K562 (cell line): ENCODE measurements around the gene EPHX1. TPM values are rescaled to one million over a fixed set of nuclear protein-coding genes. Genes with fewer than 3 reads are reported as not detected.
A peak's percentile ranks its signal among the peaks of the same experiment; 100 is the strongest.

Experiments
- ATAC-seq: fragments of 200-7000 bp; cut with Tn5 transposase; 3 replicates; pipeline ENCODE4 v1.9.1; 2020; ENCODE audit warnings: moderate library complexity
- BruUV-seq: library from RNA; stranded (reverse); fragments of 400-500 nt; replicated peaks from 2 replicates; lab custom pipeline; 2021; lab: Mats Ljungman, UMichigan
- CTCF ChIA-PET: fragments of 300-600 bp; formaldehyde crosslinking; extraction: SDS; loops from one replicate; lab custom pipeline; 2021; ENCODE audit warnings: low intra/inter-chr PET ratio; lab: Yijun Ruan, JAX
- POLR2A ChIA-PET: fragments of 300-600, 350-650 bp; sonication (Branson Sonifier 250); formaldehyde crosslinking; extraction: SDS; loops from one replicate; lab custom pipeline; 2021; ENCODE audit warnings: antibody characterized with exemption, inconsistent platforms; lab: Yijun Ruan, JAX
- DNase-seq, 4 experiments: peaks; one replicate each; pipeline versions ENCODE4 v3.0.0 to v3.0.0-alpha.2; 2011 to 2018; ENCODE audit warnings: low spot score in 3 of 4, mixed read lengths in 3 of 4; ENCODE audit errors: extremely low read depth in 1 of 4
- FAIRE-seq: peaks from 2 replicates; lab custom pipeline; 2011; peaks lifted over from hg19 to GRCh38; lab: Jason Lieb, UNC
- H2AFZ ChIP-seq: 2 replicates; pipeline ENCODE4 v1.6.0; 2011; ENCODE audit warnings: low read depth, low read length, control low read depth, inconsistent platforms
- H3K27ac ChIP-seq: fragments of 200-600 bp; 3 replicates; pipeline ENCODE4 v1.8.0; 2011; ENCODE audit warnings: low read depth, mild to moderate bottlenecking, control low read depth, inconsistent platforms, low read length, moderate library complexity, mixed read lengths; ENCODE audit errors: extremely low read depth
- H3K27me3 ChIP-seq, 2 experiments: fragments of 300-600 bp in 1 of 2; 2 replicates in 1 of 2; 3 replicates in 1 of 2; pipeline versions ENCODE4 v1.6.0 to v1.8.0; 2011; ENCODE audit warnings: inconsistent platforms in 2 of 2, low read length in 2 of 2, mild to moderate bottlenecking in 1 of 2, mixed read lengths in 1 of 2, moderate library complexity in 1 of 2; ENCODE audit not compliant: control insufficient read depth in 2 of 2, insufficient read depth in 2 of 2
- H3K36me3 ChIP-seq: fragments of 300-600 bp; 3 replicates; pipeline ENCODE4 v1.8.0; 2011; ENCODE audit warnings: mild to moderate bottlenecking, low read length, inconsistent platforms; ENCODE audit not compliant: control insufficient read depth, insufficient read depth
- H3K4me1 ChIP-seq, 2 experiments: fragments of 200-600 bp in 1 of 2; replicated peaks in 1 of 2; 2 replicates in 1 of 2; 3 replicates in 1 of 2; pipeline versions ENCODE4 v1.5.1 to v1.8.0; 2011; ENCODE audit warnings: inconsistent platforms in 2 of 2, low read length in 2 of 2, mild to moderate bottlenecking in 1 of 2, mixed read lengths in 1 of 2, moderate library complexity in 1 of 2; ENCODE audit not compliant: control insufficient read depth in 2 of 2, insufficient read depth in 2 of 2
- H3K4me2 ChIP-seq: 2 replicates; pipeline ENCODE4 v1.6.1; 2011; ENCODE audit warnings: low read length, control low read depth, inconsistent platforms, mixed read lengths; ENCODE audit not compliant: insufficient read depth
- H3K4me3 ChIP-seq: fragments of 200-600 bp; sonication (generic), shearing (Covaris generic); 2 replicates; pipeline ENCODE4 v1.5.1; 2016; ENCODE audit warnings: control low read depth, inconsistent platforms
- H3K79me2 ChIP-seq: fragments of 200-600 bp; 3 replicates; pipeline ENCODE4 v1.8.0; 2011; ENCODE audit warnings: low read length, inconsistent platforms; ENCODE audit not compliant: control insufficient read depth, insufficient read depth
- H3K9ac ChIP-seq, 2 experiments: 2 replicates each; pipeline versions ENCODE4 v1.6.0 to v1.6.1; 2011; ENCODE audit warnings: low read depth in 2 of 2, low read length in 2 of 2, control low read depth in 1 of 2, inconsistent platforms in 1 of 2, mild to moderate bottlenecking in 1 of 2, mixed read lengths in 1 of 2; ENCODE audit not compliant: insufficient read depth in 1 of 2
- H3K9me1 ChIP-seq: one replicate; pipeline ENCODE4 v1.6.0; 2011; ENCODE audit warnings: inconsistent platforms, mild to moderate bottlenecking, low read length, moderate library complexity; ENCODE audit not compliant: control insufficient read depth, insufficient read depth
- H3K9me3 ChIP-seq: replicated peaks from 2 replicates; pipeline ENCODE4 v1.5.1; 2011; ENCODE audit warnings: low read depth, low read length, inconsistent platforms; ENCODE audit not compliant: control insufficient read depth, insufficient read depth
- H4K20me1 ChIP-seq: replicated peaks from 2 replicates; pipeline ENCODE4 v1.6.1; 2011; ENCODE audit warnings: low read length, inconsistent platforms, mixed read lengths; ENCODE audit not compliant: control insufficient read depth, insufficient read depth
- EHMT2 ChIP-seq: fragments of 450-650 bp; IDR thresholded peaks from 2 replicates; pipeline ENCODE4 v1.6.1; 2018; ENCODE audit warnings: antibody characterized with exemption
- MTF1 ChIP-seq: fragments of 250-450 bp; sonication (Bioruptor Pico); IDR thresholded peaks from 2 replicates; pipeline ENCODE4 v1.9.0; 2021; ENCODE audit warnings: moderate library complexity, mild to moderate bottlenecking, inconsistent platforms, borderline replicate concordance
- NFYB ChIP-seq: IDR thresholded peaks from 2 replicates; pipeline ENCODE4 v1.6.1; 2011; ENCODE audit warnings: mild to moderate bottlenecking, moderate library complexity; ENCODE audit not compliant: insufficient read length; ENCODE audit errors: extremely low read depth
- NR2C2 ChIP-seq, 2 experiments: fragments of 200-800 bp in 1 of 2; sonication (Bioruptor generic) in 1 of 2; sonication (generic) in 1 of 2; formaldehyde crosslinking in 1 of 2; IDR thresholded peaks; 2 replicates each; pipeline versions ENCODE4 v1.6.1 to v1.8.0; 2016 to 2022; ENCODE audit warnings: mild to moderate bottlenecking in 1 of 2, missing compliant biosample characterization in 1 of 2, missing genetic modification characterization in 1 of 2, missing genetic modification reagents in 1 of 2
- RFX7 ChIP-seq: fragments of 250-450 bp; sonication (Bioruptor Pico); IDR thresholded peaks from 2 replicates; pipeline ENCODE4 v1.5.1; 2021; ENCODE audit warnings: mild to moderate bottlenecking
- ZNF24 ChIP-seq: fragments of 450-650 bp; IDR thresholded peaks from 2 replicates; pipeline ENCODE4 v1.6.1; 2016
- WGBS: fragments of 100-300 bp; shearing (Covaris generic); methylation state at CpG from one replicate; pipeline ENCODE4 v1.1.6; 2016; ENCODE audit warnings: low coverage, mixed read lengths; ENCODE audit not compliant: insufficient coverage; ENCODE audit errors: missing lambda C conversion rate; 5-methylcytosine and 5-hydroxymethylcytosine counted together
- in situ Hi-C: fragments of 300-500 bp; cut with MboI; formaldehyde crosslinking; loops from 4 replicates; pipeline ENCODE4 v1.15.0; 2018; ENCODE audit warnings: inconsistent platforms, mixed read lengths
- intact Hi-C: fragments of 100-400 bp; cut with micrococcal nuclease; formaldehyde crosslinking; loops from 2 replicates; pipeline ENCODE4 v1.14.2; 2022
- polyA plus RNA-seq, 8 experiments: library from polyadenylated mRNA; depleted of rRNA in 4 of 8; stranded (reverse) in 5 of 8; unstranded in 3 of 8; fragments of >200 nt; fragmentation: Nextera tagmentation in 2 of 8; fragmentation: Illumina TruSeq in 1 of 8; extraction: Ambion mirVana in 2 of 8; extraction: Trizol in 1 of 8; gene quantifications; 2 replicates each; pipeline versions ENCODE4 v1.2.1 to v1.2.3, GENCODE V29; 2011 to 2014; ENCODE audit warnings: inconsistent platforms in 1 of 8, missing spikeins in 1 of 8
- total RNA-seq, 7 experiments: library from RNA; depleted of rRNA in 6 of 7; stranded (reverse); fragments of >200 nt in 6 of 7; fragmentation: Illumina TruSeq in 2 of 7; extraction: Trizol in 2 of 7; gene quantifications; 2 replicates each; pipeline versions ENCODE4 v1.2.1 to v1.2.3, GENCODE V29; 2011 to 2021; ENCODE audit warnings: low replicate concordance in 1 of 7
- TF ChIP-seq, protein P1 (sequence below): sonication (generic); formaldehyde crosslinking; IDR thresholded peaks from 2 replicates; pipeline ENCODE4 v1.8.0; 2022; ENCODE audit warnings: missing genetic modification reagents, mild to moderate bottlenecking, borderline replicate concordance
- TF ChIP-seq, protein P2 (sequence below): fragments of 250-450 bp; sonication (Bioruptor Pico); IDR thresholded peaks from 2 replicates; pipeline ENCODE4 v1.8.0; 2021; ENCODE audit warnings: moderate library complexity, mild to moderate bottlenecking, inconsistent platforms
- TF ChIP-seq, protein P3 (sequence below), 2 experiments: fragments of 450-650 bp; conservative IDR thresholded peaks; 2 replicates each; pipeline ENCODE4 v1.6.1; 2017; ENCODE audit warnings: mild to moderate bottlenecking in 2 of 2, moderate library complexity in 2 of 2

EPHX1 gene
- total and polyA plus RNA-seq, 9 of the 15 experiments (the other 6 are each of a cell fraction or from before 2014, with no cell fraction given) = 0.21 to 27.0 (median 6.7) TPM

DNA sequence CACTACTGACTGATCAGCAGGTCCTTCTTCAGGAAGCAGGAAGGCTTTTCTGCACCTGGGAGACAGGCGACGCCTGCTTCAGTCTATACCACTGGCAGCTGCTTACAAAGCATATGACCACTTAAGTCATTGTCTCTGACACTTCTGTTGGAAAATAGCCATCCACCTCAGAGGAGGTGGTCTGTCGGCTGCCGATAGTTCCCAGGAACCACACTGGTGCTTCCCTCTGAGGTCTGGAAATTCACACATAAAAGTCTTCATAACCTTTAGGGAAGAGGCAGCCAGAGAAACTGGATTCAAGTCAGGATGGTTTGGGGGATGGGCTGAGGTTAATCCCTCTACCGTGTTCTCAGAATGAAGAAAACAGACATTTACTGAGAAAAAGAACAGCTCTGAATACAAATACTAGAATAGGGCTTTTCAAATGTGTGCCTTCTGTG lies 47.9 kb upstream of the EPHX1 start:
- TF ChIP-seq, protein P1, sequence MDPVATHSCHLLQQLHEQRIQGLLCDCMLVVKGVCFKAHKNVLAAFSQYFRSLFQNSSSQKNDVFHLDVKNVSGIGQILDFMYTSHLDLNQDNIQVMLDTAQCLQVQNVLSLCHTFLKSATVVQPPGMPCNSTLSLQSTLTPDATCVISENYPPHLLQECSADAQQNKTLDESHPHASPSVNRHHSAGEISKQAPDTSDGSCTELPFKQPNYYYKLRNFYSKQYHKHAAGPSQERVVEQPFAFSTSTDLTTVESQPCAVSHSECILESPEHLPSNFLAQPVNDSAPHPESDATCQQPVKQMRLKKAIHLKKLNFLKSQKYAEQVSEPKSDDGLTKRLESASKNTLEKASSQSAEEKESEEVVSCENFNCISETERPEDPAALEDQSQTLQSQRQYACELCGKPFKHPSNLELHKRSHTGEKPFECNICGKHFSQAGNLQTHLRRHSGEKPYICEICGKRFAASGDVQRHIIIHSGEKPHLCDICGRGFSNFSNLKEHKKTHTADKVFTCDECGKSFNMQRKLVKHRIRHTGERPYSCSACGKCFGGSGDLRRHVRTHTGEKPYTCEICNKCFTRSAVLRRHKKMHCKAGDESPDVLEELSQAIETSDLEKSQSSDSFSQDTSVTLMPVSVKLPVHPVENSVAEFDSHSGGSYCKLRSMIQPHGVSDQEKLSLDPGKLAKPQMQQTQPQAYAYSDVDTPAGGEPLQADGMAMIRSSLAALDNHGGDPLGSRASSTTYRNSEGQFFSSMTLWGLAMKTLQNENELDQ (CRISPR knock-in tag) = no peak
- TF ChIP-seq RFX7 (no peak), NFYB (no peak), ZNF24 (no peak), MTF1 (CRISPR knock-in tag) (no peak), EHMT2 (no peak), NR2C2 (CRISPR knock-in tag; IDR thresholded peaks at IDR 0.05) (no peak), NR2C2 (tag; IDR thresholded peaks at IDR 0.05) (no peak)
- TF ChIP-seq, protein P2, sequence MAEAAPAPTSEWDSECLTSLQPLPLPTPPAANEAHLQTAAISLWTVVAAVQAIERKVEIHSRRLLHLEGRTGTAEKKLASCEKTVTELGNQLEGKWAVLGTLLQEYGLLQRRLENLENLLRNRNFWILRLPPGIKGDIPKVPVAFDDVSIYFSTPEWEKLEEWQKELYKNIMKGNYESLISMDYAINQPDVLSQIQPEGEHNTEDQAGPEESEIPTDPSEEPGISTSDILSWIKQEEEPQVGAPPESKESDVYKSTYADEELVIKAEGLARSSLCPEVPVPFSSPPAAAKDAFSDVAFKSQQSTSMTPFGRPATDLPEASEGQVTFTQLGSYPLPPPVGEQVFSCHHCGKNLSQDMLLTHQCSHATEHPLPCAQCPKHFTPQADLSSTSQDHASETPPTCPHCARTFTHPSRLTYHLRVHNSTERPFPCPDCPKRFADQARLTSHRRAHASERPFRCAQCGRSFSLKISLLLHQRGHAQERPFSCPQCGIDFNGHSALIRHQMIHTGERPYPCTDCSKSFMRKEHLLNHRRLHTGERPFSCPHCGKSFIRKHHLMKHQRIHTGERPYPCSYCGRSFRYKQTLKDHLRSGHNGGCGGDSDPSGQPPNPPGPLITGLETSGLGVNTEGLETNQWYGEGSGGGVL (CRISPR knock-in tag) = no peak
- TF ChIP-seq, protein P3, sequence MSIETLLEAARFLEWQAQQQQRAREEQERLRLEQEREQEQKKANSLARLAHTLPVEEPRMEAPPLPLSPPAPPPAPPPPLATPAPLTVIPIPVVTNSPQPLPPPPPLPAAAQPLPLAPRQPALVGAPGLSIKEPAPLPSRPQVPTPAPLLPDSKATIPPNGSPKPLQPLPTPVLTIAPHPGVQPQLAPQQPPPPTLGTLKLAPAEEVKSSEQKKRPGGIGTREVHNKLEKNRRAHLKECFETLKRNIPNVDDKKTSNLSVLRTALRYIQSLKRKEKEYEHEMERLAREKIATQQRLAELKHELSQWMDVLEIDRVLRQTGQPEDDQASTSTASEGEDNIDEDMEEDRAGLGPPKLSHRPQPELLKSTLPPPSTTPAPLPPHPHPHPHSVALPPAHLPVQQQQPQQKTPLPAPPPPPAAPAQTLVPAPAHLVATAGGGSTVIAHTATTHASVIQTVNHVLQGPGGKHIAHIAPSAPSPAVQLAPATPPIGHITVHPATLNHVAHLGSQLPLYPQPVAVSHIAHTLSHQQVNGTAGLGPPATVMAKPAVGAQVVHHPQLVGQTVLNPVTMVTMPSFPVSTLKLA (conservative IDR thresholded peaks at IDR 0.05) = no peak
- DNase-seq = no peak
- CTCF ChIA-PET = no interaction called here
- in situ Hi-C loops (no loop called here), intact Hi-C loops (no loop called here)
- 0 out of 3 replicates have a peak, but pooled peaks have one; percentile 18 for ATAC-seq
- Histone ChIP-seq H3K9me1 (no peaks in the 10 kb centered on the region), H3K27me3 (peaks cover 12 to 19% of the 10 kb centered on the region in 2 experiments; a peak in 4 of 5 replicates), H3K4me2 (no peak overlapping the region), H3K9ac (peak overlapping the region in 1 of 2 experiments; percentile 3; a peak in 1 of 4 replicates), H3K36me3 (no peaks in the 10 kb centered on the region), H3K27ac (no peak overlapping the region), H3K4me1 (peaks cover 5% of the 10 kb centered on the region in 2 experiments; a peak in 3 of 5 replicates), H2AFZ (peak overlapping the region; percentile 64), H3K4me3 (no peak overlapping the region), H4K20me1 (no peaks in the 10 kb centered on the region), H3K9me3 (no peaks in the 10 kb centered on the region), H3K79me2 (no peaks in the 10 kb centered on the region)
- FAIRE-seq = no peak
- WGBS = 37% methylated on average over 5 of the region's 5 CpGs
- BruUV-seq = no TSS peak
- POLR2A ChIA-PET = interaction anchor here (0.6 to 1.5 kb wide), 5 partner anchors 16 to 293 kb away, joined by 3 to 6 read pairs (median 3); partner anchors contain the start of gene SRP9
